SK-N-SH (cell line): ENCODE measurements around the gene TMEM89. TPM values are rescaled to one million over a fixed set of nuclear protein-coding genes. Genes with fewer than 3 reads are reported as not detected.

Source experiments
- CTCF ChIA-PET: fragments of 300-600, 350-600 bp; formaldehyde crosslinking; extraction: SDS; loops from one replicate; lab custom pipeline; 2021; lab: Yijun Ruan, JAX
- POLR2A ChIA-PET: fragments of 350-600 bp; sonication (Branson Sonifier 250); formaldehyde crosslinking; extraction: SDS; loops from one replicate; lab custom pipeline; 2020; ENCODE audit warnings: antibody characterized with exemption, inconsistent platforms; lab: Yijun Ruan, JAX
- DNase-seq: peaks from one replicate; pipeline ENCODE4 v3.0.0; 2012
- H2AFZ ChIP-seq: fragments of 200-600 bp; sonication (generic); 2 replicates; pipeline ENCODE4 v1.8.1; 2016; ENCODE audit warnings: antibody characterized with exemption, mild to moderate bottlenecking, low read depth
- H3F3A ChIP-seq: fragments of 200-600 bp; sonication (generic); replicated peaks from 2 replicates; pipeline ENCODE3; 2016; ENCODE audit warnings: antibody characterized with exemption, mild to moderate bottlenecking; ENCODE audit not compliant: insufficient read depth
- H3K27ac ChIP-seq, 2 experiments: fragments of 200-500 bp in 1 of 2; fragments of 200-600 bp in 1 of 2; sonication (Bioruptor generic) in 1 of 2; sonication (generic), shearing (Covaris generic) in 1 of 2; 2 replicates each; pipeline versions ENCODE4 v1.5.1 to v1.6.1; 2014 to 2016; ENCODE audit warnings: low read depth in 2 of 2, inconsistent platforms in 1 of 2, low read length in 1 of 2, mild to moderate bottlenecking in 1 of 2, mixed read lengths in 1 of 2
- H3K27me3 ChIP-seq: fragments of 200-600 bp; sonication (generic), shearing (Covaris generic); 2 replicates; pipeline ENCODE4 v1.6.1; 2016; ENCODE audit warnings: mixed run types; ENCODE audit not compliant: insufficient read depth
- H3K36me3 ChIP-seq, 2 experiments: fragments of 200-500 bp in 1 of 2; fragments of 200-600 bp in 1 of 2; sonication (Bioruptor generic) in 1 of 2; sonication (generic) in 1 of 2; replicated peaks in 1 of 2; 2 replicates each; pipeline versions ENCODE3 to v1.5.1; 2014 to 2016; ENCODE audit warnings: low read length in 1 of 2, mild to moderate bottlenecking in 1 of 2; ENCODE audit not compliant: insufficient read depth in 2 of 2, control insufficient read depth in 1 of 2
- H3K4me1 ChIP-seq, 2 experiments: fragments of 200-500 bp in 1 of 2; fragments of 200-600 bp in 1 of 2; sonication (Bioruptor generic) in 1 of 2; sonication (generic), shearing (Covaris generic) in 1 of 2; 2 replicates each; pipeline versions ENCODE4 v1.5.1 to v1.6.1; 2014 to 2016; ENCODE audit warnings: low read depth in 1 of 2, low read length in 1 of 2, mixed run types in 1 of 2; ENCODE audit not compliant: insufficient read depth in 2 of 2, control insufficient read depth in 1 of 2
- H3K4me2 ChIP-seq: fragments of 200-600 bp; sonication (generic), shearing (Covaris generic); 2 replicates; pipeline ENCODE4 v1.6.1; 2017; ENCODE audit warnings: mixed run types
- H3K4me3 ChIP-seq, 2 experiments: fragments of 200-500 bp in 1 of 2; fragments of 200-600 bp in 1 of 2; sonication (Bioruptor generic) in 1 of 2; sonication (generic), shearing (Covaris generic) in 1 of 2; 2 replicates each; pipeline versions ENCODE4 v1.5.1 to v1.8.1; 2014 to 2016; ENCODE audit warnings: low read depth in 2 of 2, inconsistent platforms in 1 of 2, low read length in 1 of 2, mild to moderate bottlenecking in 1 of 2, mixed read lengths in 1 of 2, moderate library complexity in 1 of 2
- H3K79me2 ChIP-seq: fragments of 200-600 bp; sonication (generic); 2 replicates; pipeline ENCODE4 v1.8.1; 2017; ENCODE audit warnings: mild to moderate bottlenecking; ENCODE audit not compliant: insufficient read depth
- H3K9ac ChIP-seq: fragments of 200-600 bp; sonication (generic); 2 replicates; pipeline ENCODE4 v1.6.1; 2017; ENCODE audit warnings: mixed run types
- H3K9me2 ChIP-seq: fragments of 200-600 bp; sonication (generic); 2 replicates; pipeline ENCODE4 v1.6.1; 2017; ENCODE audit warnings: mixed run types
- H3K9me3 ChIP-seq: fragments of 200-600 bp; sonication (generic); 2 replicates; pipeline ENCODE4 v1.6.1; 2017; ENCODE audit warnings: mixed run types, mild to moderate bottlenecking, moderate library complexity
- H4K20me1 ChIP-seq: fragments of 200-600 bp; sonication (generic); 2 replicates; pipeline ENCODE4 v1.6.1; 2017; ENCODE audit warnings: mild to moderate bottlenecking, mixed run types; ENCODE audit not compliant: insufficient read depth
- ELF1 ChIP-seq: IDR thresholded peaks from 2 replicates; pipeline ENCODE4 v1.4.0; 2012
- EP300 ChIP-seq, 2 experiments: IDR thresholded peaks; 2 replicates each; pipeline versions ENCODE4 v1.4.0 to v1.6.1; 2012; ENCODE audit warnings: borderline replicate concordance in 1 of 2, low read depth in 1 of 2, low read length in 1 of 2
- FOSL2 ChIP-seq: IDR thresholded peaks from 2 replicates; pipeline ENCODE4 v1.4.0; 2012; ENCODE audit warnings: low read depth, mild to moderate bottlenecking, moderate library complexity, borderline replicate concordance
- MAX ChIP-seq: IDR thresholded peaks from 2 replicates; pipeline ENCODE4 v1.4.0; 2012; ENCODE audit warnings: low read depth
- MEF2A ChIP-seq: IDR thresholded peaks from 2 replicates; pipeline ENCODE4 v1.4.0; 2012; ENCODE audit warnings: low read depth, borderline replicate concordance
- MXI1 ChIP-seq: IDR thresholded peaks from 2 replicates; pipeline ENCODE4 v1.6.1; 2012; ENCODE audit warnings: mild to moderate bottlenecking, low read depth, low read length, improper control_type of control experiment
- NFIC ChIP-seq: IDR thresholded peaks from 2 replicates; pipeline ENCODE4 v1.4.0; 2012; ENCODE audit warnings: borderline replicate concordance
- RAD21 ChIP-seq: IDR thresholded peaks from 2 replicates; pipeline ENCODE4 v1.6.1; 2012; ENCODE audit warnings: mild to moderate bottlenecking, low read length
- REST ChIP-seq: IDR thresholded peaks from 2 replicates; pipeline ENCODE4 v1.6.1; 2012; ENCODE audit warnings: mild to moderate bottlenecking, low read depth, low read length, moderate library complexity
- TAF1 ChIP-seq: IDR thresholded peaks from 2 replicates; pipeline ENCODE4 v1.6.1; 2012; ENCODE audit warnings: low read depth, mild to moderate bottlenecking, low read length, moderate library complexity, borderline replicate concordance
- TCF12 ChIP-seq: IDR thresholded peaks from 2 replicates; pipeline ENCODE4 v1.4.0; 2012
- WGBS: methylation state at CpG from one replicate; pipeline ENCODE4 v1.1.6; 2017; ENCODE audit warnings: low lambda C conversion rate; 5-methylcytosine and 5-hydroxymethylcytosine counted together
- polyA plus RNA-seq, 3 experiments: library from polyadenylated mRNA; depleted of rRNA; stranded (reverse); fragments of >200 nt; gene quantifications; 2 replicates each; pipeline ENCODE4 v1.2.3, GENCODE V29; 2012
- TF ChIP-seq, protein P1 (sequence below): fragments of 150-350 bp; IDR thresholded peaks from 2 replicates; pipeline ENCODE4 v1.6.1; 2016; ENCODE audit warnings: mild to moderate bottlenecking, low read depth, low read length

TMEM89 gene
- polyA plus RNA-seq, 1 of the 3 experiments (the other 2 are of a cell fraction) = not detected

DNA sequence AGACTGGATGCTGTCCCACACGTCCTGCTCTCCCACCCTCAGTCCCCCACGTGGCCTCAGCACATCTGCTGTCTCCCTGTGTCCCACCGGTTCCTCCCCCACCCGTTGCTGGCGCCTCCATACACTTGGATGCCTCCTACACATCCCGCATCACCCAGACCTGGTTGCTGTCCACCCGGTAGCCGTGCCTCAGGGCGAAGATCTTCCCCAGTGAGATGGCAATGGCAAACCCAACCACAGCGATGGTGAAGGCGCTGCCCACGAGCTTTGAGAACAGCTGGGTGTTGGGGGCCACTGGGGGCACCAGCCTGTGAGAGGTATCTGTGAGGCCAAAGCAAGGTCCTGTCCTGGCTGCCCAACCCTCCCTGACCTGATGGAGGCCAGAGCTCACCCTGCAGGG, 9.3 kb upstream of the TMEM89 start:
- no peak overlapping the region for H3K4me2 ChIP-seq

More for the DNA sequence above, 9.3 kb upstream of the TMEM89 start:
- Histone ChIP-seq H3K27me3 (no peaks in the 10 kb centered on the region), H2AFZ (no peak overlapping the region), H3K4me3 (no peak overlapping the region), H3K9ac (no peak overlapping the region), H3K4me1 (peaks cover 7 to 14% of the 10 kb centered on the region in 2 experiments; a peak in 3 of 4 replicates), H3K9me2 (no peaks in the 10 kb centered on the region), H3K36me3 (peaks cover 3 to 51% of the 10 kb centered on the region in 2 experiments), H3F3A (no peaks in the 10 kb centered on the region), H3K9me3 (no peaks in the 10 kb centered on the region), H3K27ac (no peak overlapping the region), H3K79me2 (peaks cover 16% of the 10 kb centered on the region), H4K20me1 (peaks cover 14% of the 10 kb centered on the region; the same call in 1 of the 2 replicates)
- CTCF ChIA-PET = no interaction called here
- TF ChIP-seq ELF1 (no peak), MAX (no peak), NFIC (no peak), TCF12 (no peak), EP300 (IDR thresholded peaks at IDR 0.05; ENCODE audit: borderline replicate concordance in 1 of 2, low read depth in 1 of 2, low read length in 1 of 2) (no peak), MEF2A (no peak), REST (no peak), MXI1 (no peak), TAF1 (no peak), FOSL2 (no peak), RAD21 (no peak)
- TF ChIP-seq, protein P1, sequence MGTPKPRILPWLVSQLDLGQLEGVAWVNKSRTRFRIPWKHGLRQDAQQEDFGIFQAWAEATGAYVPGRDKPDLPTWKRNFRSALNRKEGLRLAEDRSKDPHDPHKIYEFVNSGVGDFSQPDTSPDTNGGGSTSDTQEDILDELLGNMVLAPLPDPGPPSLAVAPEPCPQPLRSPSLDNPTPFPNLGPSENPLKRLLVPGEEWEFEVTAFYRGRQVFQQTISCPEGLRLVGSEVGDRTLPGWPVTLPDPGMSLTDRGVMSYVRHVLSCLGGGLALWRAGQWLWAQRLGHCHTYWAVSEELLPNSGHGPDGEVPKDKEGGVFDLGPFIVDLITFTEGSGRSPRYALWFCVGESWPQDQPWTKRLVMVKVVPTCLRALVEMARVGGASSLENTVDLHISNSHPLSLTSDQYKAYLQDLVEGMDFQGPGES = no peak
- DNase-seq = no peak
- WGBS = 87% methylated on average over 12 of the region's 12 CpGs
- POLR2A ChIA-PET = no interaction called here
